ENCODE results near the gene SAE1. TPM values are rescaled to one million over a fixed set of nuclear protein-coding genes. Genes with fewer than 3 reads are reported as not detected.
A peak's percentile ranks its signal among the peaks of the same experiment; 100 is the strongest.

Gene SAE1
- 137 to 141 TPM (median 138 TPM) in 3 replicates for total RNA-seq

GRCh38 chr19:47130589-47131227, at the start of gene SAE1:
SAE1 (plus strand) TSS chr19:47130835; CDS start chr19:47130931, 96 bp downstream.
- Mint-ChIP-seq H3K4me3 (peak within 1 kb of the TSS; percentile 97), H3K27me3 (ENCODE audit: low read depth) (no peaks in the 10 kb centered on the region), H3K9me3 (peaks cover 4% of the 10 kb centered on the region), H3K4me1 (peaks cover 40% of the 10 kb centered on the region), H3K36me3 (peaks cover 5% of the 10 kb centered on the region), H3K27ac (peak within 1 kb of the TSS; percentile 99)
- peak; percentile 89 to 98 for DNase-seq (ENCODE audit: low spot score in 2 of 2, unreplicated experiment in 2 of 2)
- TF ChIP-seq CTCF (IDR thresholded peaks at IDR 0.05; ENCODE audit: unreplicated experiment): no peak

DNA sequence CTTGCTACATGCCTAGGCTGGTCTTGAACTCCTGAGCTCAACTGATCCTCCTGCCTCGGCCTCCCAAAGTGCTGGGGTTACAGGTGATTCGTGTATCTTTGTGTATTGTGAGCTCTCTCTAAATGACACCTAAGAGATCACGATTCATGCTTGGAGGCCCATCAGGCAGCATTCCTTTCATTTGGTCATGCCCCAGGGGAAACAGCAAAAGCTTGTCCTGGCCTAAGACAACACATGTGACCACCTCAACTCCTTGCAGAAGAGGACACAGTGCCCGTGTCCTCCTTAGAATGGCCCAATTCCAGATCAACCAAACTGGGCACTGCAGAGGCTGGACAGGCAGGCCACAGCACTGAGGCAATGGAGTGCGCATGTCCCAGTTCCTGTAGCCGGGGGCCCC, 49.5 kb upstream of the SAE1 start:
- no peak for TF ChIP-seq CTCF (IDR thresholded peaks at IDR 0.05; ENCODE audit: unreplicated experiment)
- Mint-ChIP-seq H3K4me1 (no peaks in the 10 kb centered on the region), H3K36me3 (peaks cover 31% of the 10 kb centered on the region), H3K27ac (no peak overlapping the region), H3K9me3 (no peaks in the 10 kb centered on the region), H3K27me3 (ENCODE audit: low read depth) (no peaks in the 10 kb centered on the region), H3K4me3 (no peak overlapping the region)
- no peak for DNase-seq (ENCODE audit: low spot score in 2 of 2, unreplicated experiment in 2 of 2)

- Mint-ChIP-seq H3K4me3 (no peak overlapping the region), H3K4me1 (no peaks in the 10 kb centered on the region), H3K27me3 (ENCODE audit: low read depth) (no peaks in the 10 kb centered on the region), H3K36me3 (peaks cover 39% of the 10 kb centered on the region), H3K27ac (no peak overlapping the region), H3K9me3 (no peaks in the 10 kb centered on the region)
- DNase-seq (ENCODE audit: low spot score in 2 of 2, unreplicated experiment in 2 of 2): no peak
- no peak for TF ChIP-seq CTCF (IDR thresholded peaks at IDR 0.05; ENCODE audit: unreplicated experiment)
Observed at GRCh38 chr19:47082493-47082892, 48.1 kb upstream of the SAE1 start.

DNA sequence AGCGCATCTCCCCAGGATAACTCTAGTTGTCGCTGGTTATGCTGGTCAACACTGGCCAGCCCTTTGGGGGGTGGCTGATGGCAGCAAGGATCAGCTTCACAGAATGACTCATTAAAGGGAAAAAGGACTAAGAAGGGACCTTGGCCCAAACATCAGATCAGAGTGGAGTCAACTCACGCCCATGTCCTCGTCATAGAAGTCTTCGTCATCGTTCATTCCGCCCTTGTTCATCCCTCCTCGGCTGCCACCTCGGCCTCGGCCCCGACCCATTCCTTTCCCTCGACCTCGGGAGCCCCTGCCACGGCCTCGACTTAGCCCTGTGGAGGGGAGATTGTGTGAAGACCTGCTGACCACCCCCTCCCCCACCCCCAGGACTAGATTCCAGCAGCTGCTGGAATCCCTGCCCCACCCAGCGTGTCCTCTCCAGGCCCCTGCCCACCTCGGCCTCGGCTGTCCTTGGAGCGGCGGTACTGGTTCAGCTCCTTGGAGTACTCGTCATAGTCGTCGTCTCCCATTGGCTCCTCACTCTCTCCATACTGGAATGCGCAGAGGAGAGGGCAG, 45.7 kb upstream of the SAE1 start:
- Mint-ChIP-seq H3K27me3 (ENCODE audit: low read depth) (no peaks in the 10 kb centered on the region), H3K27ac (no peak overlapping the region), H3K9me3 (no peaks in the 10 kb centered on the region), H3K4me3 (no peak overlapping the region), H3K4me1 (no peaks in the 10 kb centered on the region), H3K36me3 (peaks cover 43% of the 10 kb centered on the region)
- DNase-seq (ENCODE audit: low spot score in 2 of 2, unreplicated experiment in 2 of 2): no peak
- no peak for TF ChIP-seq CTCF (IDR thresholded peaks at IDR 0.05; ENCODE audit: unreplicated experiment)

DNA sequence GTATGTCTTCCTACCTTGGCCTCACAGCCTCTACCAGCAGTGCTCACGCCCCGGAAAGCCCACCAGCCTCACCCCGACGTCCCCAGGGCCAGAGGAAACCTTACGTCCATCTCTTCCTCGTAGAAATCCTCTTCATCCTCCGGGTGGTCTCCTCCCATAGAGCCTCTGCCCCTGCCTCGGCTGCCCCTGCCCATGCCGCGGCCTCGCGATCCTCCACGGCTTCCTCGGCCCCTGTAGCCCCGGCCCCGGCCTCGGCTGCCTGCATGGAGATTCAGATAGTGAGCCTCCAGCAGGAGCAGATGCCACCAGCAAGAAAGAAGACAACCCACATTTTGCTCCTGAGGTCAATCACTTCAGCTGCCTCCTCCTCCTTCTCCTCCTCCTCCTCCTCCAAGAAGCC, 44.4 kb upstream of the SAE1 start:
- no peak for TF ChIP-seq CTCF (IDR thresholded peaks at IDR 0.05; ENCODE audit: unreplicated experiment)
- Mint-ChIP-seq H3K27ac (no peak overlapping the region), H3K36me3 (peaks cover 52% of the 10 kb centered on the region)

More for the DNA sequence above, 44.4 kb upstream of the SAE1 start:
- H3K9me3 Mint-ChIP-seq: no peaks in the 10 kb centered on the region
- H3K27me3 Mint-ChIP-seq (ENCODE audit: low read depth): no peaks in the 10 kb centered on the region
- no peaks in the 10 kb centered on the region for H3K4me1 Mint-ChIP-seq
- no peak overlapping the region for H3K4me3 Mint-ChIP-seq
- no peak for DNase-seq (ENCODE audit: low spot score in 2 of 2, unreplicated experiment in 2 of 2)

Data from mesothelial cell of epicardium (in vitro differentiated cells).